Bone marrow (tissue), 2 donors: ENCODE results near the gene HOXB7.

Experiments used
- DNase-seq, 2 donors: peaks; one replicate each; lab custom pipeline; 2025; lab: John Stamatoyannopoulos, UW

HOXB7 gene

GRCh38 chr17:48594538-48595277 lies 16.1 kb downstream of the HOXB7 start:
- no peak for DNase-seq

GRCh38 chr17:48593840-48594537 lies 16.8 kb downstream of the HOXB7 start:
- DNase-seq: peak; percentile 24 to 80

- DNase-seq: peak in 1 of 2 donors; percentile 57
Observed at GRCh38 chr17:48593126-48593829, 17.5 kb downstream of the HOXB7 start, which contains the start of gene HOXB5. HOXB5 (minus strand) TSS chr17:48593779; CDS start chr17:48593682, 97 bp downstream.

GRCh38 chr17:48592577-48592976 lies 18.2 kb downstream of the HOXB7 start:
- DNase-seq: no peak

- peak in 1 of 2 donors; percentile 67 for DNase-seq
Observed at GRCh38 chr17:48592057-48592514, 18.7 kb downstream of the HOXB7 start.

GRCh38 chr17:48591255-48592056 lies 19.4 kb downstream of the HOXB7 start:
- DNase-seq: peak in 1 of 2 donors; percentile 32

- DNase-seq: no peak
Observed at GRCh38 chr17:48590607-48591161, 20.1 kb downstream of the HOXB7 start.

- peak in 1 of 2 donors; percentile 37 for DNase-seq
Observed at GRCh38 chr17:48589831-48590606, 20.8 kb downstream of the HOXB7 start, which contains the start of gene HOXB3. HOXB3 (minus strand) TSS chr17:48590241; CDS start chr17:48552474, 37,767 bp downstream.

- no peak for DNase-seq
Observed at GRCh38 chr17:48589060-48589830, 21.6 kb downstream of the HOXB7 start.

GRCh38 chr17:48588528-48588927 lies 22.3 kb downstream of the HOXB7 start:
- DNase-seq: no peak

GRCh38 chr17:48588074-48588415 lies 22.8 kb downstream of the HOXB7 start:
- no peak for DNase-seq

- no peak for DNase-seq
Observed at GRCh38 chr17:48587276-48588073, 23.3 kb downstream of the HOXB7 start.

- peak in 1 of 2 donors; percentile 42 for DNase-seq
Observed at GRCh38 chr17:48586355-48587258, 24.2 kb downstream of the HOXB7 start.

- DNase-seq: no peak
Observed at GRCh38 chr17:48584223-48584741, 26.5 kb downstream of the HOXB7 start.

- no peak for DNase-seq
Observed at GRCh38 chr17:48583708-48584222, 27.1 kb downstream of the HOXB7 start.

GRCh38 chr17:48582750-48583069 lies 28.1 kb downstream of the HOXB7 start:
- DNase-seq: no peak

GRCh38 chr17:48579760-48580554 lies 30.9 kb downstream of the HOXB7 start:
- peak in 1 of 2 donors; percentile 14 for DNase-seq
